IMR-90 (cell line): Measurements from ENCODE around the gene ZNF564. TPM values are rescaled to one million over a fixed set of nuclear protein-coding genes. Genes with fewer than 3 reads are reported as not detected.
"Not testable (repeated sequence)": the region's sequence is repeated elsewhere in the genome, so short reads cannot be mapped to it uniquely, and the experiment has no call there.

ENCODE experiments used
- ATAC-seq: fragments of 200-7000 bp; cut with Tn5 transposase; 2 replicates; pipeline ENCODE4 v1.9.1; 2020; ENCODE audit warnings: low read depth, mild to moderate bottlenecking, moderate library complexity
- BruUV-seq: library from RNA; stranded (reverse); fragments of 400-500 nt; replicated peaks from 2 replicates; lab custom pipeline; 2021; lab: Mats Ljungman, UMichigan
- CTCF ChIA-PET: fragments of 300-600 bp; formaldehyde crosslinking; extraction: SDS; loops from one replicate; lab custom pipeline; 2021; ENCODE audit warnings: antibody characterized with exemption; lab: Yijun Ruan, JAX
- POLR2A ChIA-PET: fragments of 300-600 bp; sonication (Branson Sonifier 250); formaldehyde crosslinking; loops from one replicate; lab custom pipeline; 2022; ENCODE audit warnings: antibody characterized with exemption; ENCODE audit not compliant: unreplicated experiment; lab: Charles Lee
- DNase-seq: peaks from one replicate; pipeline ENCODE4 v3.0.0; 2013
- H2AFZ ChIP-seq: replicated peaks from 2 replicates; pipeline ENCODE3; 2013; ENCODE audit warnings: low read length, mild to moderate bottlenecking; ENCODE audit not compliant: poor library complexity
- H2AK5ac ChIP-seq: 2 replicates; pipeline ENCODE4 v1.6.1; 2013; ENCODE audit warnings: low read depth, low read length, inconsistent platforms
- H2AK9ac ChIP-seq: replicated peaks from 2 replicates; pipeline ENCODE3; 2013; ENCODE audit warnings: mild to moderate bottlenecking, low read depth, low read length, moderate library complexity; ENCODE audit not compliant: poor library complexity
- H2BK120ac ChIP-seq: 2 replicates; pipeline ENCODE4 v1.6.1; 2013; ENCODE audit warnings: low read depth, low read length, inconsistent platforms
- H2BK15ac ChIP-seq: 3 replicates; pipeline ENCODE4 v1.6.1; 2013; ENCODE audit warnings: low read depth, low read length, inconsistent platforms
- H2BK20ac ChIP-seq: 2 replicates; pipeline ENCODE4 v1.6.1; 2013; ENCODE audit warnings: low read depth, mild to moderate bottlenecking, inconsistent platforms, low read length, moderate library complexity
- H2BK5ac ChIP-seq: 2 replicates; pipeline ENCODE4 v1.6.1; 2013; ENCODE audit warnings: mild to moderate bottlenecking, low read depth, low read length, inconsistent platforms; ENCODE audit not compliant: poor library complexity, severe bottlenecking
- H3K14ac ChIP-seq: replicated peaks from 2 replicates; pipeline ENCODE4 v1.6.1; 2013; ENCODE audit warnings: low read depth, low read length, inconsistent platforms
- H3K18ac ChIP-seq: 2 replicates; pipeline ENCODE4 v1.6.1; 2013; ENCODE audit warnings: low read depth, low read length, control low read depth
- H3K23ac ChIP-seq: 2 replicates; pipeline ENCODE4 v1.6.1; 2013; ENCODE audit warnings: low read depth, low read length, inconsistent platforms
- H3K27ac ChIP-seq: 2 replicates; pipeline ENCODE4 v1.5.1; 2013; ENCODE audit warnings: mild to moderate bottlenecking, control low read depth, low read length; ENCODE audit not compliant: insufficient read depth
- H3K27me3 ChIP-seq: 2 replicates; pipeline ENCODE4 v1.6.1; 2013; ENCODE audit warnings: low read length; ENCODE audit not compliant: control insufficient read depth, insufficient read depth
- H3K36me3 ChIP-seq: 2 replicates; pipeline ENCODE4 v1.6.1; 2013; ENCODE audit warnings: low read length, mixed read lengths; ENCODE audit not compliant: control insufficient read depth, insufficient read depth
- H3K4ac ChIP-seq: 2 replicates; pipeline ENCODE4 v1.6.1; 2013; ENCODE audit warnings: low read depth, low read length, inconsistent platforms
- H3K4me1 ChIP-seq: 2 replicates; pipeline ENCODE4 v1.6.1; 2013; ENCODE audit warnings: low read length, mixed read lengths; ENCODE audit not compliant: control insufficient read depth, insufficient read depth
- H3K4me2 ChIP-seq: 2 replicates; pipeline ENCODE4 v1.6.1; 2013; ENCODE audit warnings: low read depth, mild to moderate bottlenecking, control low read depth, low read length, moderate library complexity
- H3K4me3 ChIP-seq: 2 replicates; pipeline ENCODE4 v1.5.1; 2013; ENCODE audit warnings: low read depth, mild to moderate bottlenecking, control low read depth, low read length, moderate library complexity; ENCODE audit not compliant: insufficient read depth
- H3K56ac ChIP-seq: 2 replicates; pipeline ENCODE4 v1.6.1; 2013; ENCODE audit warnings: low read length, inconsistent platforms; ENCODE audit not compliant: insufficient read depth; ENCODE audit errors: extremely low read depth
- H3K79me1 ChIP-seq, 2 experiments: 2 replicates each; pipeline ENCODE4 v1.6.1; 2013; ENCODE audit warnings: low read length in 2 of 2, inconsistent platforms in 1 of 2, low read depth in 1 of 2
- H3K9ac ChIP-seq: 2 replicates; pipeline ENCODE4 v1.6.1; 2013; ENCODE audit warnings: low read depth, low read length, control low read depth
- H3K9me1 ChIP-seq: 2 replicates; pipeline ENCODE4 v1.6.1; 2013; ENCODE audit warnings: low read length, inconsistent platforms; ENCODE audit not compliant: insufficient read depth
- H3K9me3 ChIP-seq: 2 replicates; pipeline ENCODE4 v1.6.1; 2013; ENCODE audit warnings: low read length; ENCODE audit not compliant: control insufficient read depth, insufficient read depth
- H4K20me1 ChIP-seq: 2 replicates; pipeline ENCODE4 v1.6.1; 2013; ENCODE audit warnings: low read length, inconsistent platforms; ENCODE audit not compliant: insufficient read depth
- H4K5ac ChIP-seq: 2 replicates; pipeline ENCODE4 v1.6.1; 2013; ENCODE audit warnings: mild to moderate bottlenecking, low read depth, low read length, control low read depth
- H4K8ac ChIP-seq, 2 experiments: 2 replicates each; pipeline ENCODE4 v1.6.1; 2013; ENCODE audit warnings: low read depth in 2 of 2, low read length in 2 of 2, control low read depth in 1 of 2, inconsistent platforms in 1 of 2
- H4K91ac ChIP-seq: 2 replicates; pipeline ENCODE4 v1.6.1; 2013; ENCODE audit warnings: low read depth, low read length, inconsistent platforms; ENCODE audit not compliant: insufficient read depth
- WGBS, 2 experiments: methylation state at CpG; one replicate each; pipeline versions ENCODE4 v1.1.5 to v1.1.7; 2013; ENCODE audit warnings: missing lambda C conversion rate in 2 of 2; ENCODE audit not compliant: insufficient read length in 1 of 2; ENCODE audit errors: extremely low coverage in 2 of 2; 5-methylcytosine and 5-hydroxymethylcytosine counted together
- dilution Hi-C: fragments of 300-500 bp; cut with HindIII; formaldehyde crosslinking; loops from one replicate; pipeline ENCODE4 v1.14.3; 2018; ENCODE audit warnings: low sequenced_read_pairs; ENCODE audit not compliant: unreplicated experiment
- in situ Hi-C: fragments of 300-500 bp; cut with MboI; formaldehyde crosslinking; loops from 3 replicates; pipeline ENCODE4 v1.14.3; 2019; ENCODE audit warnings: low sequenced_read_pairs, inconsistent platforms, mixed read lengths
- intact Hi-C: fragments of 100-400 bp; cut with micrococcal nuclease; formaldehyde crosslinking; loops from 2 replicates; pipeline ENCODE4 v1.10.0; 2022
- polyA plus RNA-seq, 3 experiments: library from polyadenylated mRNA; depleted of rRNA; stranded (reverse); fragments of >200 nt; gene quantifications; 2 replicates each; pipeline ENCODE4 v1.2.3, GENCODE V29; 2012; ENCODE audit warnings: low replicate concordance in 1 of 3
- total RNA-seq: library from RNA; depleted of rRNA; stranded (reverse); fragments of >200 nt; gene quantifications from 2 replicates; pipeline ENCODE4 v1.2.3, GENCODE V29; 2012

The ZNF564 gene
- total and polyA plus RNA-seq, 2 of the 4 experiments (the other 2 are of a cell fraction) = 1.5 to 6.3 TPM

DNA sequence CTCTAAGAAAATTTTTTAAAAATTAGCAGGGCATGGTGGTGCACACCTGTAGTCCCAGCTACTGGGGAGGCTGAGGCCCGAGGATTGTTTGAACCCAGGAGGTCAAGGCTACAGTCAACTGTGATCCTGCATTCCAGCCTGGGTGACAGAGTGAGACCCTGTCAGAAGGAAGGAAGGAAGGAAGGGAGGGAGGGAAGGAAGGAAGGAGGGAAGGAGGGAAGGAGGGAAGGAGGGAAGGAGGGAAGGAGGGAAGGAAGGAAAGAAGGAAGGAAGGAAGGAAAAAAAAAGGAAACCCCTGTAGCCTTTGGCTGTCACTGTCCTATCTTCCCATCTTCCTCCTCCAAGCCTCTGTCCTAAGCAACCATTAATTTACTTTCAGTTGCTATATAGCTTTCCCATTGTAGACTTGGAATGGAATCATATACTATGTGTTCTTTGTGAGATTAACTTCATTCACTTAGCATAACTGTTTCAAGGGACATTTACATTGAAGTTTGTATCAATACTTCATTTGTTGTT is 65.0 kb downstream of the ZNF564 start:
- H3K4me1 ChIP-seq, H3K56ac ChIP-seq, H3K9me3 ChIP-seq, H2BK15ac ChIP-seq, H2BK5ac ChIP-seq, H3K27ac ChIP-seq, POLR2A ChIA-PET, H3K4ac ChIP-seq, DNase-seq, H3K4me2 ChIP-seq, H2BK120ac ChIP-seq, in situ Hi-C loops, H3K18ac ChIP-seq, intact Hi-C loops, dilution Hi-C loops, H3K36me3 ChIP-seq, H3K9ac ChIP-seq, H2BK20ac ChIP-seq, H3K14ac ChIP-seq, H3K27me3 ChIP-seq, H4K8ac ChIP-seq, H2AK9ac ChIP-seq, ATAC-seq, BruUV-seq, H2AK5ac ChIP-seq, H2AFZ ChIP-seq, H3K4me3 ChIP-seq, H4K5ac ChIP-seq, H4K20me1 ChIP-seq, H4K91ac ChIP-seq, H3K23ac ChIP-seq, H3K9me1 ChIP-seq, CTCF ChIA-PET: not testable (repeated sequence)
- no CpG with 5 or more reads among the region's 1 CpG for WGBS, 2 experiments
- H3K79me1 ChIP-seq = peaks cover 21 to 24% of the 10 kb centered on the region in 2 experiments
